Lower lobe of right lung (tissue), 2 donors: ENCODE results near the gene S1PR4. TPM values are rescaled to one million over a fixed set of nuclear protein-coding genes. Genes with fewer than 3 reads are reported as not detected.
A peak's percentile ranks its signal among the peaks of the same experiment; 100 is the strongest.

Source experiments
- ATAC-seq, 2 donors: fragments of 200-7000 bp; cut with Tn5 transposase; one replicate each; pipeline ENCODE4 v1.9.1; 2020 to 2022; ENCODE audit warnings: mild to moderate bottlenecking in 2 of 2, moderate library complexity in 2 of 2
- DNase-seq: peaks from one replicate; pipeline ENCODE4 v3.0.0-alpha.2; 2020
- H3K27ac ChIP-seq: fragments of 200-600 bp; one replicate; pipeline ENCODE4 v1.8.0; 2022
- H3K27me3 ChIP-seq: fragments of 200-600 bp; one replicate; pipeline ENCODE4 v1.8.0; 2022; ENCODE audit warnings: low read depth
- H3K36me3 ChIP-seq: fragments of 200-600 bp; one replicate; pipeline ENCODE4 v1.8.0; 2022; ENCODE audit warnings: mild to moderate bottlenecking
- H3K4me1 ChIP-seq: fragments of 200-600 bp; one replicate; pipeline ENCODE4 v1.8.0; 2022
- H3K4me3 ChIP-seq: fragments of 200-600 bp; one replicate; pipeline ENCODE4 v1.8.0; 2022; ENCODE audit warnings: mild to moderate bottlenecking
- H3K9me3 ChIP-seq: fragments of 200-600 bp; one replicate; pipeline ENCODE4 v1.8.0; 2022
- CTCF ChIP-seq: fragments of 200-600 bp; IDR thresholded peaks from one replicate; pipeline ENCODE4 v1.8.0; 2022; ENCODE audit warnings: antibody characterized with exemption, mild to moderate bottlenecking
- intact Hi-C: fragments of 100-400 bp; cut with DNase I; formaldehyde crosslinking; loops from one replicate; pipeline ENCODE4 v1.11.0; 2022
- total RNA-seq: library from RNA; stranded (reverse); fragmentation: NEBNext Ultra II Directional; extraction: Animal tissue kit (Norgen Biotek cat#: 25700); gene quantifications from one replicate; pipeline ENCODE4 v1.2.1, GENCODE V29; 2021
- donor health status: DM: no; HTN: yes; CAD: no; lungs with severe emphysema.

Gene S1PR4
- total RNA-seq, 1 donor from 2014 or later, result 35.7 TPM

- no peak for DNase-seq
Measured at GRCh38 chr19:3208317-3209207, 30.0 kb downstream of the S1PR4 start.

DNA sequence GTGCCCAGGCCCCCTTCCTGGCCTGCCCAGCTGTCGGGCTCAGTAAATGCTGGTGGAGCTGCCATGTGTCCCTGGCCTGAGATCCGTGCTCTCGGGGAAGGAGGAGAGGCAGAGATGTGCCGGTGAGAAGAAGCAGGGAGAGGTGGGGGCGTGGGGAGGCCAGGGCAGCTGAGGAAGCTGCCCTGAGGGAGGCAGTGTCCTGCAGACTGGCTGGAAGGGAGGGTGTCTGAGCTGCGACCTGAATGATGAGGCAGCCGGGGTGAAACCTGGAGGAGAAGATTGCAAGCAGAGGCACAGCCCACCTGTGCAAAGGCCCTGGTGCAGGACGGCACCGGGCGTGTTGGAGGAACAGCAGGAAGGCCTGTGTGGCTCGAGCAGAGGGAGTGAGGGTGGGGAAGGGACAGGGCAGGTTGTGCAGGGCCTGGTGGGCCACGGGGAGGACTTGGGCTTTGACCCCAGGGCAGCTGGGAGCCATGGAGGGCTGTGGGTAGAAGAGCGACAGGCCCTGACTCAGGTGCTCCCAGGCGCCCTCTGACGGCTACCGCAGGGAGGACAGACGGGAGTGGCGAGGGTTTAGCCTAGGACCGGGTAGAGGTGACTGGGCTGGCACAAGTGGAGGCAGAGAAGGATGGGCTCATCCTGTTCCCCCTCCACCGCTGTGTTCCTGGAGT is 31.9 kb downstream of the S1PR4 start:
- intact Hi-C loops, result no loop called here
- DNase-seq, result peak; percentile 77

More at GRCh38 chr19:3208317-3209207, 30.0 kb downstream of the S1PR4 start:
- peaks cover 50% of the 10 kb centered on the region for H3K36me3 ChIP-seq
- H3K4me1 ChIP-seq, result no peaks in the 10 kb centered on the region
- no peak for TF ChIP-seq CTCF
- no peaks in the 10 kb centered on the region for H3K27me3 ChIP-seq
- H3K9me3 ChIP-seq, result no peaks in the 10 kb centered on the region
- no peak overlapping the region for H3K27ac ChIP-seq
- intact Hi-C loops, result no loop called here
- no peak overlapping the region for H3K4me3 ChIP-seq
- ATAC-seq, result no peak

GRCh38 chr19:3211191-3211590 is 32.6 kb downstream of the S1PR4 start:
- intact Hi-C loops, result no loop called here
- peak in 1 of 2 donors; percentile 6 for ATAC-seq
- no peaks in the 10 kb centered on the region for H3K27me3 ChIP-seq
- H3K36me3 ChIP-seq, result peaks cover 25% of the 10 kb centered on the region
- DNase-seq, result no peak
- TF ChIP-seq CTCF, result no peak
- H3K9me3 ChIP-seq, result no peaks in the 10 kb centered on the region
- no peaks in the 10 kb centered on the region for H3K4me1 ChIP-seq
- no peak overlapping the region for H3K4me3 ChIP-seq
- H3K27ac ChIP-seq, result no peak overlapping the region

More for the DNA sequence above, 31.9 kb downstream of the S1PR4 start:
- peak; percentile 73 for TF ChIP-seq CTCF
- H3K27ac ChIP-seq, result no peak overlapping the region
- H3K9me3 ChIP-seq, result no peaks in the 10 kb centered on the region
- H3K4me1 ChIP-seq, result no peaks in the 10 kb centered on the region
- H3K27me3 ChIP-seq, result no peaks in the 10 kb centered on the region
- peaks cover 32% of the 10 kb centered on the region for H3K36me3 ChIP-seq
- H3K4me3 ChIP-seq, result no peak overlapping the region
- peak; percentile 79 to 84 for ATAC-seq

DNA sequence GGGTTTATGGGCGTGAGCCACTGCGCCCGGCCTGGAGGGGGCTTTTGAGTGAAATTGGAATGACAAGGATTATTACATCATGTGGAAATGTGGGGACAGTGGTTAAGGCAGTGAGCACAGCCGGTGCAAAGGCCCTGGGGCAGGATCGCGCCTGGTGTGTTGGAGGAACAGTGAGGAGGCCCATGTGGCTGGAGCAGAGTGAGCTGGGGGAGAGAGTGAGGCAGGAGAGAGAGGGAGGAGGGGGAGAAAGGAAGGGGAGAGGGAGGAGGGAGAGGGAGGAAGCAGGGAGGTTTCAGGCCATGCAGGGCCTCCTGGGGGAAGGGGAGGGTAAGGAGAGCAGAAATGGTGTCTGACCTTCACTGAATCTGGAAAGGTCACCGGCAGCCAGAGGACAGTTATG is 34.6 kb downstream of the S1PR4 start:
- no peak for DNase-seq
- Histone ChIP-seq H3K27ac (no peak overlapping the region), H3K4me3 (no peak overlapping the region), H3K4me1 (no peaks in the 10 kb centered on the region), H3K27me3 (no peaks in the 10 kb centered on the region), H3K9me3 (no peaks in the 10 kb centered on the region), H3K36me3 (peaks cover 5% of the 10 kb centered on the region)
- intact Hi-C loops, result no loop called here
- ATAC-seq, result no peak
- no peak for TF ChIP-seq CTCF

DNA sequence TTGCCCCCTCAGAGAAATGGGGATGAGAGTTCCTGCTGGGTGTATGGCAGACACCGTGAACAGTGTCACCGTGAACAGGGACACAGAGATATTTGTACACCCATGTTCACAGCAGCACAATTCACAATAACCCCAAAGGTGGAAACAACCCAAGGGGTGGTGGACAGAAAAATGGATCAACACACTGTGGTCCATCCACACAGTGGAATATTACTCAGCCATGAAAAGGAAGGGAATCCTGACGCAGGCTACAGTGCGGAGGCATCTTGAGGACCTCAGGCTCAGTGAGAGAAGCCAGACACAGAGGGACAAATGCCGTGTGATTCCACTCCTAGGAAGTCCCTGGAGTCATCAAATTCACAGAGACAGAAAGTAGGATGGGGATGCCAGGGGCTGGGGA is 38.3 kb downstream of the S1PR4 start:
- peaks cover 8% of the 10 kb centered on the region for H3K27me3 ChIP-seq
- ATAC-seq (no peak), DNase-seq (no peak)
- H3K36me3 ChIP-seq, result no peaks in the 10 kb centered on the region
- H3K4me3 ChIP-seq, result no peak overlapping the region
- no peak overlapping the region for H3K27ac ChIP-seq
- no peaks in the 10 kb centered on the region for H3K9me3 ChIP-seq
- intact Hi-C loops, result no loop called here
- H3K4me1 ChIP-seq, result no peaks in the 10 kb centered on the region
- TF ChIP-seq CTCF, result no peak
